Cardiac fibroblast (primary cell): ENCODE measurements around the gene SMC1B.

Experiments used
- DNase-seq, 2 donors: peaks; one replicate each; pipeline versions ENCODE4 v3.0.0 to v3.0.0-alpha.2; 2010; ENCODE audit warnings: low read depth in 2 of 2
- H3K4me3 ChIP-seq, 2 donors: replicated peaks in 1 of 2; 1 replicate in 1 of 2; 2 replicates in 1 of 2; pipeline ENCODE4 v1.5.1; 2011; ENCODE audit warnings: low read depth in 2 of 2, low read length in 2 of 2, mild to moderate bottlenecking in 2 of 2, moderate library complexity in 1 of 2
- TF ChIP-seq, protein P1 (sequence below): IDR thresholded peaks from one replicate; pipeline ENCODE4 v1.5.1; 2011; ENCODE audit warnings: low read depth, mild to moderate bottlenecking, low read length, inconsistent platforms

Gene SMC1B

DNA sequence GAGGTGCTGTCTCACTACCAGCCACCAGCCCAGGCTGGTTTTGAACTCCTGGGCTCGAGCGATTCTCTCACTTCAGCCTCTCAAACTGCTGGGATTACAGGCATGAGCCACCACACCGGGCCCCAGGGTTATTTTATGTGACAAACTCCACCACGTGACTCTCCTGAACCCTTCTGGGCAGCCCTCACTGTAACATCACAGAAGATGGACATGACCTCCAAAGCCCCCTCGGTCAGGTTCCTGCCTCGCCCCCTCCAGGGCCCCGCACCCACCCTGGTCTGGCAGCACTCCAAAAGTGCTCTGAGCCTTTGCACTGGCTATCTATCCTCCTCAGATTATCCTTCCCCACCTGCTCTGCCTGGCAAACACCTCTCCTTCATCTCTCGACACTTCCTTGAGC, 43.4 kb upstream of the SMC1B start:
- no peak for DNase-seq
- H3K4me3 ChIP-seq, result no peak overlapping the region
- TF ChIP-seq, protein P1, sequence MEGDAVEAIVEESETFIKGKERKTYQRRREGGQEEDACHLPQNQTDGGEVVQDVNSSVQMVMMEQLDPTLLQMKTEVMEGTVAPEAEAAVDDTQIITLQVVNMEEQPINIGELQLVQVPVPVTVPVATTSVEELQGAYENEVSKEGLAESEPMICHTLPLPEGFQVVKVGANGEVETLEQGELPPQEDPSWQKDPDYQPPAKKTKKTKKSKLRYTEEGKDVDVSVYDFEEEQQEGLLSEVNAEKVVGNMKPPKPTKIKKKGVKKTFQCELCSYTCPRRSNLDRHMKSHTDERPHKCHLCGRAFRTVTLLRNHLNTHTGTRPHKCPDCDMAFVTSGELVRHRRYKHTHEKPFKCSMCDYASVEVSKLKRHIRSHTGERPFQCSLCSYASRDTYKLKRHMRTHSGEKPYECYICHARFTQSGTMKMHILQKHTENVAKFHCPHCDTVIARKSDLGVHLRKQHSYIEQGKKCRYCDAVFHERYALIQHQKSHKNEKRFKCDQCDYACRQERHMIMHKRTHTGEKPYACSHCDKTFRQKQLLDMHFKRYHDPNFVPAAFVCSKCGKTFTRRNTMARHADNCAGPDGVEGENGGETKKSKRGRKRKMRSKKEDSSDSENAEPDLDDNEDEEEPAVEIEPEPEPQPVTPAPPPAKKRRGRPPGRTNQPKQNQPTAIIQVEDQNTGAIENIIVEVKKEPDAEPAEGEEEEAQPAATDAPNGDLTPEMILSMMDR, result no peak

DNA sequence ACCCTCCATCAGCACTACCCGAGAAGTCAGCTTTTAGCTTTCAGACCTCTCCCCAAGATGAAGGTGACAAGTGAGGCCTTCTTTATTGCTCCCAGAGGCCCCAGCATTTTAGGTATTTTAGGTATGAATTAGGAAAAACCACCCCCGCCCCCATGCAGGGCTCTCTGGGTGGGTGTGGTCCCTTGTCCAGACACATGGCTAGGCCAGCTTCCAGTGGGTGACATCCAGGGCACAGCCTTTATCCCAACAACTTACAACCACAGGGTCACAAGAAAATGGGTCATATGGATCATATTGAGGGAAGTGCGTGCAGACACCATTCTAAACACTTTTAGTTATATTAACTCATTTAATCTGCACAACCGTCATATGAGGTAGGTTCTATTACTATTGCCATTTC, 42.2 kb upstream of the SMC1B start:
- DNase-seq, result no peak
- H3K4me3 ChIP-seq, result no peak overlapping the region
- TF ChIP-seq, protein P1, result no peak

DNA sequence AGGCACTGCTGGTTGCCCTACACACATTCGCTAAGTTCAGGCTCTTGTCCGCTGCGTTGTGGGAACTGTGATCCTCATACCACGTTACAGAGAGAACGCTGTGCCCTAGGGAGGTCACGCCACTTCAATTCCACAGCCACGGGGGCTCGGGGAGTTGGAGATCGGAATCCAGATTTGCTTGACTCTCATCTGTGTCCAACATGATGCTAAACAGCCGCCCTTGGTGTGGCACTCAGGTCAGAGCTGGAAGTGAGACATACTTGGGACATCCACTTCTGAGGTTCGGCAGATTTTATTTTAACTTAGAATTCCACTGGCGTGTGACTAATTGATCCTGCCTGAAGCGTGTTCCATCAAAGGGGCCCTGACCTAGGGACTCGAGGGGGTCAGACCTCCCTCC, 41.8 kb upstream of the SMC1B start:
- no peak for DNase-seq
- H3K4me3 ChIP-seq, result no peak overlapping the region
- TF ChIP-seq, protein P1, result no peak

DNA sequence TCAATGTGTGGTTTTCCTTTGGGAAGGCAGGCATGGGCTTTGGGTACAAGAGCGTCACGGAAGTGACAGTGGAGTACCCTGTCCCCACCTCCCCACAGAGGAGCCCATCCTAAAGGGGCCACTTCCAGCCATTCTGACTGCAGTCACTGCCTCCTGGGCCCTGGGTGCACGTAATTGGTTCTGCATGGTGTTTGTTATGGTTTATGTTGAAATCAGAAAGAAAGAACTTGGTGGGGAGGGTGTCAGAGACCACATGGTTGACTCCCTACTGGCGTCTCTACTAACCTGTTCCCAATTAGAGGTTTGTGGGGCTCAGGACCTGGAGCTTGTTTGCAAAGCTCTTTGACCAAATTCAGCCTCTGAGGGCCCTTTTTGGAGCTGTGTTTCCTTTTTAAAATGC, 40.9 kb upstream of the SMC1B start:
- no peak overlapping the region for H3K4me3 ChIP-seq

DNA sequence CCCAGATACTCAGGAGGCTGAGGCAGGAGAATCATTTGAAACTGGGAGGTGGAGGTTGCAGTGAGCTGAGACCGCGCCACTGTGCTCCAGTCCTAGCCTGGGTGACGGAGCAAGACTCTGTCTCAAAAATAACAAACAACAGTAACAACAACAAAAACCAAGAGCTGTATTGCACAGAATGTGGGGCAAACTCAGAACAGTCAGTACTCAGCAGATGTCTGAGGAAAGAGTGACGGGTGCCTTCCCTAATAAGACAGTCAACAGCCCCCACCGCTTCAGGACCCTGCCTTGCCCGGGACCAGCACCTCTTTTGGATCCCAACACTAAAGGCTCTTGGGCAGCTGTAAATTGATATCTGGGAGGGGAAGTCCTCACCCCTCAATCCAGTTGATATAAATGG, 40.4 kb upstream of the SMC1B start:
- H3K4me3 ChIP-seq, result no peak overlapping the region
- TF ChIP-seq, protein P1, result no peak
- no peak for DNase-seq

More for the DNA sequence above, 40.9 kb upstream of the SMC1B start:
- no peak for DNase-seq
- TF ChIP-seq, protein P1, result no peak

DNA sequence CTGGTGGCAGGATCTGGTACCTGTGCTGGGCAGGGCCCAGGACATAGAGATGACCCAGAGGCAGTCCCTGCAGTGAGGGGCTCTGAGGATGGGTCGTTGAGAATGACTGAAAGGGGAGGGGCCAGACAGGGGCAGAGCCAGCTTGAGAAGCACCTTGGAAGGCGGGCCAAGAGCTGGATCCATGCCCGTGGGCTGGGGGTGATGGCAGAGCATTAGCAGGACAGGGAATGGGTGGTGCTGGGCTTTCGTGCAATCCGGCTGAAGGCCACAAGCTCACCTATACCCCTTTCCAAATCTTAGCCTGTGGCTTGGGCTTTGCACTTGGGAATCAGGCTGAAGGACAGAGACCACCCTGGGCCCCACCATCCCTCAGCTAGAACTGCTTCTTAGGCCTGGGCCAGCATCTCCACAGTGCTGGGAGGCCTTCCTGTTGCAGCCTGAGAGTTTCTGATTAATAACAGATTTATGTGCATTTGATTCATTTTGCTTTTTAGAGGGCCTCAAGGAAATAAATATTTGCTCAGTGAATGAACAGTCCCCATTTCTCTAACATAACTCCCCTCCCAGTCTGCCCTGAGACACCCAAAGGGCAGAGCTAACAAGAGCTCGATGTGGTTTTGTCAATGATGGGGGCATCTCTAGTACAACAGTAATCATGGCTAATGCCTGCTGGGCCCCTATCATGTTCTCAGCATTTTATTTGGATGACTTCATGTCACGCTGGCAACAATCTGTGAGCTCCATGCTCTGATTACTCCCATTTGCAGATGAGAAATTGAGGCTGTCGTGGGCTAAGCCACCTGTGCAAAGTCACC, 39.4 kb upstream of the SMC1B start:
- H3K4me3 ChIP-seq, result no peak overlapping the region

More for the DNA sequence above, 39.4 kb upstream of the SMC1B start:
- no peak for DNase-seq
- TF ChIP-seq, protein P1, result no peak
